Stimulated activated CD4-positive, alpha-beta T cell treated with anti-CD3 and anti-CD28 coated beads, Interleukin-15, amount 100 ng/mL, for 1 hour (primary cell): ENCODE results near the gene INPP4B.

Experiments
- DNase-seq, 2 donors: peaks; one replicate each; pipeline ENCODE4 v3.0.0-alpha.2; 2020; ENCODE audit warnings: low read depth in 1 of 2, low spot score in 1 of 2

INPP4B gene

DNA sequence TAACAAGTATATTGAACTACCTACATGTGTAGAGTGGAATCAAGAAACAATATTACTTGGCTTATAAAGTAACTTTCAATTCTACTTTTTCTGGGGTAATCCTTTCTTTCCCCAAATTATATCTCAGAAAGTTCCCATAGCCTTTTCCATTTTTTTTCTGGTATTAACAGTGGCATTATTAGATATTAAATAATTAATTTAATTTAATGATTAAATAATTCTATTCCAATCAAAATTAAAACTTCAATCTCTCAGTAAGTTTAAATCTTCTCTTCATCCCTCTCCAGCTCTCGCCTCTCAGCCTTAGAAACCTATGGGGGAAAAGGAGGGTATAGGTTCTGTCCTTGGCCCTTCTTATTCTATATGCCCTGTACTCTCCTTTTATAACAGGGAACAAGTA lies 262.4 kb downstream of the INPP4B start:
- no peak for DNase-seq

DNA sequence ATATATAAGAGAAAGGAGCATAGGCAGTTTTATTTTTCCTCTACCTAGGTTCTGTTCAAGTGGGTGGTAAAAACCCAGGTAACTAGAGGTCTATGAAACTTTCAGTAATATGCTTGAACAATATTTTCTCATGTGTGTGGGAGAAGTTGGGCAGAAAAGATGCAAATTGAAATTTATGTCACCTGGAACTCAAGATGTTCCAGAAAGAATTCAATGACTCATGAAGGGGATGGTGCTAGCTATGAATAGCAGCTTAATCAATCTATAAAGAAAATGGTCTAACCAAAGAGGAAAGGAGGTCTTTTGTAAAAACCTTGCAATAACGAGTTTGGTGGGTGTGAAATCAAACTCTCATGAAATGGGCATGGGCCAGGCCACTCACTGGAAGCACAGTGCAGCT lies 263.8 kb downstream of the INPP4B start:
- no peak for DNase-seq

DNA sequence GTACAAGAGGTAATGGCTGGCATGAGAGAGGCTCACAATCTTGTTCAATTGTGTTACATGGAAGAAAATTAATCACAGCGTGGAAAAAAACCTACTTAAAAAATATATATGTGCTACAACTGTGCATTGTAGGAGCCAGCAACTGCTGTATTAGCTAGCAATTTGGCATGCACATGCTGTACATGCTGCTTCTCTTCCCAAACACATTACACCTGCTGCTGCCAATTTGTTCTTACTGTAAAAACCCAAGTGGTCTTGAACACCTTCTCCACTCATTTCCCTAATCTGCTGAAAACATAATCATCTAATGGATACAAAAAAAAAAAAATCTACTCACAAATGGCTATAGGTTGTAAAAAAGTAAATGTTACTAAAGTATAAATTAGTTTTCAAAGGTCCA lies 264.2 kb downstream of the INPP4B start:
- no peak for DNase-seq

DNA sequence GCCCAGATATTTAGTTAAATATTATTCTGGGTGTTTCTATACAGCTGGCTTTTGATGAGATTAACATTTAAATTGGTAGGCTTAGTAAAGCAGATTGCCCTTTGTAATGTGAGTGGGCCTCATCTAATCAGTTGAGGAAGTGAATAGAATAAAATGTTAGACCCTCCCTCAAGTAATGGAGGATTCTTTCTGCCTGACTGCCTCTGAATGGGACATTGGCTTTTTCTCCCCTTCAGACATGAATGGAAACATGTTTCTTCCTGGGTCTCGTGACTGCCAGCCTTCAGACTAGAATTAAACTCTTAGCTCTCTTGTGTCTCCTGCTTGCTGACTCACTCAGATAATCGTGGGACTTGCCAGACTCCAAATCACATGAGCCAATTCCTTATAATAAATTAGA lies 266.7 kb downstream of the INPP4B start:
- no peak for DNase-seq

GRCh38 chr4:142574306-142574705 lies 271.8 kb downstream of the INPP4B start:
- no peak for DNase-seq

DNA sequence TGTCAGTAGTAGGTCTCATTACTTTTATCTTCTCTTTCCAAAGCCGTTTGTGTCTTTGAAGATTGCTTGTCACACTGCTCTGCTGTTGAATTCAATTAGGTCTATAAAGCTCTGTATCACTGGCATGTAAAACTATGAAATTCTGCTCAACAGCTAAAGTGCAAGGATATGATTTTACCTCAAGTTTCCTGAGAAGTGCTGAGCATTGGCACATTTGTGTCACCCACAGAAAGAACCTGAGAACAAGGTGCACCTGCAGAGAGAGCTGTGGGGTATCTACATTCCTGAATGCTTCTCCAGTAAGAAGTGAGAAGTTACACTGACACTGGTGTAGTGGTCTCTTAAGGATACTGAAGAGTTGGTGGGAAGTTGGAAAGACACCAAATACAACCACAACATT lies 274.0 kb downstream of the INPP4B start:
- DNase-seq: no peak

DNA sequence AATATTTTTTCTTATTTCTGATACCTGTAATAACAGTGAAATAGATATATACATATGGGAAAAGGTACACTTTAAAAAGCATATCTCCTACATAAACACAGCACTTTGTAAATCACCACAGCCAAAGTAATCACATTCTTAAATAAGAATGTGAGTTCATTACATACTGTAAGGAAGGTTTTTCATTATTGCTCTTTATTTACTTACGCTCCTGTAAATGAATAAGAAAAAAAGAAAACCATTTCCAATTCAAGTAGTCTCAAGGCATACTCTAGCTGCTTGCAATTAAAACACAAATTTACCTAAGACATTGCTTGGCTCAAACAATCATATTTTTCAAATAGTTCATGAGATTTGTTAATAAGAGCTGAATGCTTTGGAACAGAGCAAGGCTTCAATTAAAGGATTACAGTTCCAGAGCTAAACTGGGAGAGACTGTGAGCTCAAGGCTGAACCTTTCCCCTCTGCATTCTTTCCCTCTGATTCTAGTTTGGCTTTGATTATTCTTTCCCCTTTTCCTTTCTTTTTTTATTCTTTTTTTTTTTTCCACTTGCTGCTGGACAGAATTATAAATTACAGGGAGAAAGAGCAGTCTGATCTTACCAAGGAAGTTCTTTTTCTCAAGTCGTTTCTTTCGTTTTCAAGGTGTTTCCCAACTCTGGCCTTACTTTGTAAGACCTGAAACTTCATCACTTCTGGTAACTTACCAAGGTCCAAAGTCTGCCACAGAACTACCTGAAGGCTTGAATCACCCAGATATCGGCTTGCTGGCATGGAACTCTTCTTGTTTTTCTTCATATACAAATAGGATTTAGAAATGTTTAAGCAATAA lies 278.3 kb downstream of the INPP4B start:
- no peak for DNase-seq

GRCh38 chr4:142567199-142567598 lies 278.9 kb downstream of the INPP4B start:
- peak; percentile 16 to 27 for DNase-seq

- DNase-seq: no peak
Measured at GRCh38 chr4:142566777-142567176, 279.3 kb downstream of the INPP4B start.

DNA sequence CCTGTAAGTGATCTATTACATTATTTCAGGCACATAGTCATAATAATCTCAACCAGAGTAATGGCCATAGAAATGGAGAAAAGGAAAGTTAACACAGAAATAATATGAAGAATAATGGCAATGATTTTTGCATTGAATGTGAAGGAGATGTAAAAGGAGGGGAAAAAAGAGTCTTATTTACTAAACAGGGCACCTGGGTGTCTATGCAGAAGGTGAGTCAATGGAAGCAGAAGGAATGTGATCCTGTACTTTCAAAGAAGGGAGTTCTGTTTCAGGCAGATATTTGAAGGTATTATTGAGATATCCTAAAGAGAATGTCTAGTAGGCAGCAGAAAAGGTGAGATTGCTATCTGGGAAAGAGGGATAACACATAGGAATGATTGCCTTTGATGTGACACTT lies 279.9 kb downstream of the INPP4B start:
- no peak for DNase-seq

- DNase-seq: no peak
Measured at GRCh38 chr4:142565771-142566170, 280.3 kb downstream of the INPP4B start.

GRCh38 chr4:142563682-142564291 lies 282.3 kb downstream of the INPP4B start:
- no peak for DNase-seq

- DNase-seq: no peak
Measured at GRCh38 chr4:142559986-142560385, 286.1 kb downstream of the INPP4B start.

DNA sequence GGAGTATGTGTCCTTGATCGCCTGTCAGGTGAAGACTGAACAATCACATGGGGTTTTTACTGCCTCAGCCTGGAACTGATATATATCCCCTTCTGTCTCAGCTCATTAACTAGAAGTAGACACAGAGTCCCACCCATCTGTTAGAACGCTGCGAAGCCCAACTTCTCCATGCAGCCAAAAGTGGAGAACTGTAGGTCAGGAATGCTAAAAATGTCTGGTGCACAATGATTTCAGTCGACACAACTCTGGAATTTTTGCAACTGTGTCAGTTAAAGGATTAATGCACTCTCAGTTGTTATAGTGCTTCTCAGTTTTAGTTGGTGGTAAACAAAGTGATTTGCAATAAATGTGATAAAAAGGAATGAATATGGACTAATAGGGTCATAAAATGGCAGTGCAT lies 287.2 kb downstream of the INPP4B start:
- DNase-seq: no peak

- DNase-seq: no peak
Measured at GRCh38 chr4:142557239-142557801, 288.8 kb downstream of the INPP4B start.

DNA sequence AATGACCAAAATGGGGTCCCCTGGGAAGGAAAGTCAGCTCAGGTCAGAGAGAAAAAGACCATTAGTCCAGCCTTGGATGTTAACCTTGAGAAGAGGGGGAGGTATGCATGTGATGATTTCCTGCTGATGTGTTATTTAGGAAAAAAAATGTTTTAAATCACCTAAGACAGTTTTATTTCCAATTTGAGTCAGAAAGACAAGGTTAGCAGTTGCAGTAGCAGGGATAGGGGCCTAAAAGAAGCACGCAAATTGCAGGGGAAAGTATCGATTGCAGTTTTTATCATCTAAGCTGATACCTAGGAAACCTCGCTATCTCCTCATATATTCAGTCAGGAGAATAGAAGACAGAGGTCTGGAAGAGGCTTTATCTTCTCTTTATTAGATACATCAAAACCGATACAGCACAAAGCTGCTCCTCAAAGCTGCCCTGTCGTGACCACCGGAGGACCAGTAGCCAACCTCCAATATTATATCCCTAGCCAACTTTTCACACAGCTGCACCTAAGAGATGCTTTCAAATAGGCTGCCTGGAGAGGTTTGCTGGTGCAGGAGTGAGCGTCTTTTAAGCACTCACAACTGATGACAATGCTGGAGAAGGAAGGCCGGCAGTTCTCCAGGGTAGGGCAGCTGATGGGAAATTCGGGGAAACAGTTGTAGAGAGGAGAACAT lies 289.4 kb downstream of the INPP4B start:
- DNase-seq: no peak

DNA sequence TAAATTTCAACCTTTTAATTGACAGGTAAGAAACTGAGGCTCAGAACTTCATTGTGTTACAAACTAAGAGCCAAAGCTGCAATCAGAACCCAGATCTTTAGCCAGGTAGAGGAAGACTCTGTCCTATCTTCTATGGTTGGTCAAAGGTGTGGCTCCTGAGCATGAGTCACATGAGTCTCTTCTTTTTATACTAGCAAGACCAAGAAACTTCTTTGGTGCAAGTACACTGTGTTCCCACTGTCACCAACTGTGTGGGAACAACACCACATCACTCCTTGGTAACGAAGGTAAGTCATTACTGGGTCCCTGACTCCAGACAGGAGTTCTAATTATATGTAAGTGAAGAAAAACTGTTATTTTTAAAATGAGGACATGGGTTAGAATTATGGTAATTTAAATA lies 290.1 kb downstream of the INPP4B start:
- DNase-seq: no peak

GRCh38 chr4:142554412-142554811 lies 291.7 kb downstream of the INPP4B start:
- DNase-seq: no peak

GRCh38 chr4:142551517-142552305 lies 294.4 kb downstream of the INPP4B start:
- no peak for DNase-seq

DNA sequence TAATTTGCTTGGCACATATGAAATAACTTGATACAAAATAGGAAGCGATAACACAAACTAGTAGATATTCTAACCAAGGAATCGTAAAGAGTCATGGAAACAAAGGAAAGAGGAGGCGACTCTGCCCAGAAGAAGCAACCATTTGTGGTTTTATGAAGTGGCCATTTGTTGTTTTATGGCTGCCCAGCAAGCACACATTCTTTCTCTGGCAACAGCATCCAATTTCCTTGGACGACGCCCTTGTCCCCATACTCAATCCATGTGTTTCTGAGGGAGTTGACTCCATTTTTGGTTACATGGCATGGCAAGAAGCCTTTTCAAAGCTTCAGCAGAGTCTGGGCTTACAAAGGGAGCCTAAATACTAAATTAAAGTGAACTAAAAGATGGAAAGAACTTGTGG lies 295.1 kb downstream of the INPP4B start:
- DNase-seq: no peak
